ENCODE data around the gene EBPL. TPM values are rescaled to one million over a fixed set of nuclear protein-coding genes. Genes with fewer than 3 reads are reported as not detected.

Gene EBPL
- total RNA-seq, 2 donors from 2014 or later: 50.0 to 77.6 TPM

GRCh38 chr13:49669735-49670309, 21.5 kb downstream of the EBPL start:
- Histone ChIP-seq H3K36me3 (no peaks in the 10 kb centered on the region), H3K4me1 (no peaks in the 10 kb centered on the region), H3K9ac (ENCODE audit: low read depth in 2 of 2, low read length in 2 of 2) (no peak overlapping the region), H3K27ac (no peak overlapping the region), H3K4me3 (no peak overlapping the region), H3K27me3 (no peaks in the 10 kb centered on the region), H3K9me3 (no peaks in the 10 kb centered on the region)
- intact Hi-C loops (cut with DNase I): loop anchor here (5.0 kb wide), 1 partner anchor 177 kb away; no protein-coding TSS in a partner anchor
- TF ChIP-seq, protein P1, sequence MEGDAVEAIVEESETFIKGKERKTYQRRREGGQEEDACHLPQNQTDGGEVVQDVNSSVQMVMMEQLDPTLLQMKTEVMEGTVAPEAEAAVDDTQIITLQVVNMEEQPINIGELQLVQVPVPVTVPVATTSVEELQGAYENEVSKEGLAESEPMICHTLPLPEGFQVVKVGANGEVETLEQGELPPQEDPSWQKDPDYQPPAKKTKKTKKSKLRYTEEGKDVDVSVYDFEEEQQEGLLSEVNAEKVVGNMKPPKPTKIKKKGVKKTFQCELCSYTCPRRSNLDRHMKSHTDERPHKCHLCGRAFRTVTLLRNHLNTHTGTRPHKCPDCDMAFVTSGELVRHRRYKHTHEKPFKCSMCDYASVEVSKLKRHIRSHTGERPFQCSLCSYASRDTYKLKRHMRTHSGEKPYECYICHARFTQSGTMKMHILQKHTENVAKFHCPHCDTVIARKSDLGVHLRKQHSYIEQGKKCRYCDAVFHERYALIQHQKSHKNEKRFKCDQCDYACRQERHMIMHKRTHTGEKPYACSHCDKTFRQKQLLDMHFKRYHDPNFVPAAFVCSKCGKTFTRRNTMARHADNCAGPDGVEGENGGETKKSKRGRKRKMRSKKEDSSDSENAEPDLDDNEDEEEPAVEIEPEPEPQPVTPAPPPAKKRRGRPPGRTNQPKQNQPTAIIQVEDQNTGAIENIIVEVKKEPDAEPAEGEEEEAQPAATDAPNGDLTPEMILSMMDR (IDR thresholded peaks at IDR 0.05): peak; percentile 63
- peak; percentile 40 for DNase-seq

- H3K27ac ChIP-seq: no peak overlapping the region
- H3K36me3 ChIP-seq: no peaks in the 10 kb centered on the region
- DNase-seq: no peak
- H3K9ac ChIP-seq (ENCODE audit: low read depth in 2 of 2, low read length in 2 of 2): no peak overlapping the region
- no peaks in the 10 kb centered on the region for H3K9me3 ChIP-seq
- H3K27me3 ChIP-seq: no peaks in the 10 kb centered on the region
- H3K4me3 ChIP-seq: no peak overlapping the region
- intact Hi-C loops (cut with DNase I): loop anchor here (5.0 kb wide), 1 partner anchor 180 kb away; no protein-coding TSS in a partner anchor
- TF ChIP-seq, protein P1 (IDR thresholded peaks at IDR 0.05): no peak
- no peaks in the 10 kb centered on the region for H3K4me1 ChIP-seq
Measured at GRCh38 chr13:49667773-49668172, 23.5 kb downstream of the EBPL start.

DNA sequence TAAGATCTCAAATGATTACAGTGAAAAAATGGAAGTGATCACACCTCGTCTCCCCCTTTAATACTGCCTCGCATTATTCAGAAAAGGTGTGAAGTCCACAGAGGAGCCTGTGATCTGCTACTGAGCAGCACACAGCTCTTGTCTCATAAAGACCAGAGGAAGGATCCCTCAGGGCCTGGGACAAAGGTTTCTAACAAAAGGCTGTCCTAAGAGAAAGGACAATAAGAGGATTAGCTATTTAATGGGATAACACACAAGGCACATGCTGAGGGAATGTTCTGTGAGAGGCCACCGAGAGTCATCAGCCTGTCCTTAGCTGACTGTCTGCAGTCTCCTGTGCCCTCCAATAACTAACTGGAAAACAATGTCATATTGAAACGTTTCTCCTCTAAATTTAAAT, 26.7 kb downstream of the EBPL start:
- no peak overlapping the region for H3K4me3 ChIP-seq
- TF ChIP-seq, protein P1 (IDR thresholded peaks at IDR 0.05): no peak
- H3K27ac ChIP-seq: no peak overlapping the region
- no peaks in the 10 kb centered on the region for H3K9me3 ChIP-seq
- intact Hi-C loops (cut with DNase I): loop anchor here (5.0 kb wide), 1 partner anchor 183 kb away; no protein-coding TSS in a partner anchor
- no peak for DNase-seq
- H3K4me1 ChIP-seq: no peaks in the 10 kb centered on the region
- no peaks in the 10 kb centered on the region for H3K36me3 ChIP-seq
- no peak overlapping the region for H3K9ac ChIP-seq (ENCODE audit: low read depth in 2 of 2, low read length in 2 of 2)
- no peaks in the 10 kb centered on the region for H3K27me3 ChIP-seq

DNA sequence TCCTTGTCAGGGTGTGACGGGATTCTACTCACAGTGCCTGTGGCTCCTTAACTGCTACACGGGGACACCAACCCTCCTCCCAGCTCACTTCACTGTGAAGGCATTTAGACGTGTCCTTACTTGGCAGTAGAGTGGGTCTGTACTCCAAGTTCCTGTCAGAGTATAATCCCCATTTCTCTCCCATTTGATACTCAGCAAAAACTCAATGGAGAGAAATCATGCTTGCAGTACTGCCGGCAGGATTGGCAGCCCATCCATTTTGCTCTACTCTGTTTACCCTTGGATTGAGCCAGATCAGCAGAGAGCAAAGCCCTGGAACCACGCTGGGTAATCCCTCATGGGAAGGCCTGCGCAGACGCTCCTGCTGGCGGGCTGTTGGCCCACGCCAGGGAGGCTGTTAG, 34.0 kb downstream of the EBPL start:
- Histone ChIP-seq H3K36me3 (no peaks in the 10 kb centered on the region), H3K9ac (ENCODE audit: low read depth in 2 of 2, low read length in 2 of 2) (no peak overlapping the region), H3K27ac (no peak overlapping the region), H3K4me3 (no peak overlapping the region), H3K4me1 (no peaks in the 10 kb centered on the region), H3K9me3 (no peaks in the 10 kb centered on the region), H3K27me3 (no peaks in the 10 kb centered on the region)
- TF ChIP-seq, protein P1 (IDR thresholded peaks at IDR 0.05): no peak
- DNase-seq: no peak
- intact Hi-C loops (cut with DNase I): no loop called here

DNA sequence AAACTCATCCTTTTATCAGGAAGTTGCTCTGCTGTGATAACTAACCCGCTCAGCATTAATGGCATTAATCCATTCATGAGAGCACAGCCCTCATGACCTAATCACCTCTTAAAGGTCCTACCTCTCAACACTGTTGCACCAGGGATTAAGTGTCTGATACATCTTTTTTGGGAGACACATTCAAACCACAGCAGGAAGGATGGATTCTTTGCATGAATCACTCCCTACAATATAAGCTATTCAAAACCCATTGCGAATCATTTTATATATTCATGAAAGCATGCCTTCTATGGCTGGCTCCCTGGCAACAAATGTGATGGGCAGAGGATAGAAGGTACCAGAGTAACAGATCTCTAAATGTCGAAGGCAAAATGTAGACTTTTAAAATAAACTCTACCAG, 35.4 kb downstream of the EBPL start:
- intact Hi-C loops (cut with DNase I): no loop called here
- H3K9me3 ChIP-seq: no peaks in the 10 kb centered on the region
- DNase-seq: no peak
- H3K36me3 ChIP-seq: no peaks in the 10 kb centered on the region
- H3K4me3 ChIP-seq: no peak overlapping the region
- no peaks in the 10 kb centered on the region for H3K4me1 ChIP-seq
- no peak overlapping the region for H3K9ac ChIP-seq (ENCODE audit: low read depth in 2 of 2, low read length in 2 of 2)
- TF ChIP-seq, protein P1 (IDR thresholded peaks at IDR 0.05): no peak
- H3K27me3 ChIP-seq: no peaks in the 10 kb centered on the region
- H3K27ac ChIP-seq: no peak overlapping the region

All from colonic mucosa (tissue), 4 donors.